ENCODE measurements around the gene ZNF407.

DNA sequence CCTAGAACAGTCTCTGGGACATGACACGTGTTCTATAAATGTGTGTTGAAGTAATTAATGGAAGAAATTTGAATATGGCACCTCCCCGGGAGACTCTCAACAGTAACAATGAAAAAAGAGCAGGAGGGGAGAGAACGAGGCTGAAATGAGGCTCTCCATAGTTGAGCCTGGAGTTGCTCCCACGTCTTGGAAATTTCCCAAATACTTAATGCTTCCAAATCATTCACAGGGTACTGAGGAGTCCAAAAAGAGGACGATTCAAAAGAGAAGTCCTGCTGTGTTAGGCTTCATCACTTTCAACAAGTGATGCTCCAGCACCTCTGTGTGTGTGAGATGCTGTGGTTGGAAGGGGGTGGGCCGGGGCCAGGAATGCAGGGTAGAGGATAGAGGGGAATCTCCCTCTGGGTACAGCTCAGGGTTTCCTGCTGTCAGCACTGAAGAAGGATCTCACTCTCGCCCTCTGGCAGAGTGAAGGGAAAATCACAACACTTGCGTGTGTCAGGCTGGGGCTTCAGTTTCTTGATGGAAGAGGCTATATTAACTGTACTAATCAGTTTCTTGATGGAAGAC, 18.1 kb upstream of the ZNF407 start:
- TF ChIP-seq, protein P1, sequence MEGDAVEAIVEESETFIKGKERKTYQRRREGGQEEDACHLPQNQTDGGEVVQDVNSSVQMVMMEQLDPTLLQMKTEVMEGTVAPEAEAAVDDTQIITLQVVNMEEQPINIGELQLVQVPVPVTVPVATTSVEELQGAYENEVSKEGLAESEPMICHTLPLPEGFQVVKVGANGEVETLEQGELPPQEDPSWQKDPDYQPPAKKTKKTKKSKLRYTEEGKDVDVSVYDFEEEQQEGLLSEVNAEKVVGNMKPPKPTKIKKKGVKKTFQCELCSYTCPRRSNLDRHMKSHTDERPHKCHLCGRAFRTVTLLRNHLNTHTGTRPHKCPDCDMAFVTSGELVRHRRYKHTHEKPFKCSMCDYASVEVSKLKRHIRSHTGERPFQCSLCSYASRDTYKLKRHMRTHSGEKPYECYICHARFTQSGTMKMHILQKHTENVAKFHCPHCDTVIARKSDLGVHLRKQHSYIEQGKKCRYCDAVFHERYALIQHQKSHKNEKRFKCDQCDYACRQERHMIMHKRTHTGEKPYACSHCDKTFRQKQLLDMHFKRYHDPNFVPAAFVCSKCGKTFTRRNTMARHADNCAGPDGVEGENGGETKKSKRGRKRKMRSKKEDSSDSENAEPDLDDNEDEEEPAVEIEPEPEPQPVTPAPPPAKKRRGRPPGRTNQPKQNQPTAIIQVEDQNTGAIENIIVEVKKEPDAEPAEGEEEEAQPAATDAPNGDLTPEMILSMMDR (conservative IDR thresholded peaks at IDR 0.05; ENCODE audit: low read depth, low read length): no peak
- no peak for TF ChIP-seq EZH2 (IDR thresholded peaks at IDR 0.05; ENCODE audit: borderline replicate concordance, low read depth, low read length, poor library complexity, severe bottlenecking)

All from A673 (cell line).